HCT116 (cell line): ENCODE measurements around the gene ARHGEF17. TPM values are rescaled to one million over a fixed set of nuclear protein-coding genes. Genes with fewer than 3 reads are reported as not detected.

ENCODE experiments used
- ATAC-seq: fragments of 200-7000 bp; cut with Tn5 transposase; 2 replicates; pipeline ENCODE4 v1.9.1; 2020; ENCODE audit warnings: mild to moderate bottlenecking, moderate library complexity
- BruUV-seq: library from RNA; stranded (reverse); fragments of 400-500 nt; replicated peaks from 2 replicates; lab custom pipeline; 2021; lab: Mats Ljungman, UMichigan
- CTCF ChIA-PET: fragments of 300-600 bp; sonication (Branson Sonifier 250); formaldehyde crosslinking; loops from one replicate; lab custom pipeline; 2021; ENCODE audit warnings: antibody characterized with exemption; lab: Charles Lee
- POLR2A ChIA-PET: fragments of 300-600, 350-600 bp; sonication (Branson Sonifier 250); formaldehyde crosslinking; loops from one replicate; lab custom pipeline; 2021; ENCODE audit warnings: antibody characterized with exemption; lab: Charles Lee
- RAD21 ChIA-PET, 2 experiments: fragments of 300-600 bp; sonication (Branson Sonifier 250); formaldehyde crosslinking; loops; one replicate each; lab custom pipeline; 2023; ENCODE audit warnings: low total read pairs in 2 of 2; ENCODE audit not compliant: uncharacterized antibody in 2 of 2, unreplicated experiment in 2 of 2, low non-redundant PET in 1 of 2; lab: Charles Lee
- DNase-seq: peaks from one replicate; pipeline ENCODE4 v3.0.0-alpha.2; 2010; ENCODE audit warnings: low read depth, low spot score
- H2AFZ ChIP-seq: fragments of 200-600 bp; shearing (Covaris generic), sonication (generic); 2 replicates; pipeline ENCODE4 v1.6.1; 2017; ENCODE audit warnings: low read depth, mixed run types, mixed read lengths, antibody characterized with exemption, low read length; ENCODE audit not compliant: poor library complexity, severe bottlenecking
- H3K27ac ChIP-seq: 2 replicates; pipeline ENCODE4 v1.5.1; 2012; ENCODE audit warnings: low read depth, low read length
- H3K27me3 ChIP-seq: fragments of 200-600 bp; sonication (generic); 2 replicates; pipeline ENCODE4 v1.6.1; 2016; ENCODE audit warnings: mixed run types, low read length, mixed read lengths; ENCODE audit not compliant: insufficient read depth
- H3K36me3 ChIP-seq, 2 experiments: fragments of 200-500 bp in 1 of 2; fragments of 200-600 bp in 1 of 2; sonication (Bioruptor generic) in 1 of 2; sonication (generic) in 1 of 2; 2 replicates each; pipeline versions ENCODE4 v1.5.1 to v1.6.1; 2014 to 2016; ENCODE audit warnings: low read length in 2 of 2, inconsistent platforms in 1 of 2, mixed read lengths in 1 of 2, mixed run types in 1 of 2; ENCODE audit not compliant: insufficient read depth in 2 of 2, control insufficient read depth in 1 of 2
- H3K4me1 ChIP-seq, 2 experiments: fragments of 200-600 bp in 1 of 2; sonication (generic) in 1 of 2; 2 replicates each; pipeline versions ENCODE4 v1.5.1 to v1.6.1; 2012 to 2017; ENCODE audit warnings: low read length in 2 of 2, inconsistent platforms in 1 of 2, mild to moderate bottlenecking in 1 of 2, mixed read lengths in 1 of 2, mixed run types in 1 of 2, moderate library complexity in 1 of 2; ENCODE audit not compliant: insufficient read depth in 2 of 2, control insufficient read depth in 1 of 2
- H3K4me2 ChIP-seq: fragments of 200-600 bp; sonication (generic); 2 replicates; pipeline ENCODE4 v1.6.1; 2017; ENCODE audit warnings: mixed run types, low read length, mixed read lengths
- H3K4me3 ChIP-seq, 2 experiments: fragments of 200-600 bp in 1 of 2; sonication (generic) in 1 of 2; replicated peaks in 1 of 2; 2 replicates each; pipeline ENCODE4 v1.5.1; 2011 to 2016; ENCODE audit warnings: low read length in 2 of 2, control low read depth in 1 of 2, low read depth in 1 of 2, mild to moderate bottlenecking in 1 of 2, mixed read lengths in 1 of 2, mixed run types in 1 of 2
- H3K79me2 ChIP-seq: fragments of 200-600 bp; sonication (generic); 2 replicates; pipeline ENCODE4 v1.6.1; 2017; ENCODE audit warnings: mild to moderate bottlenecking, mixed run types, low read length, moderate library complexity, mixed read lengths; ENCODE audit not compliant: insufficient read depth
- H3K9ac ChIP-seq: fragments of 200-600 bp; sonication (generic); 2 replicates; pipeline ENCODE4 v1.6.1; 2016; ENCODE audit warnings: low read length, mixed read lengths
- H3K9me2 ChIP-seq: fragments of 200-600 bp; sonication (generic), shearing (Covaris generic); 2 replicates; pipeline ENCODE4 v1.6.1; 2017; ENCODE audit warnings: mixed run types, mild to moderate bottlenecking, moderate library complexity; ENCODE audit not compliant: insufficient read depth
- H3K9me3 ChIP-seq, 2 experiments: fragments of 200-500 bp in 1 of 2; fragments of 200-600 bp in 1 of 2; sonication (Bioruptor generic) in 1 of 2; sonication (generic) in 1 of 2; 2 replicates each; pipeline ENCODE4 v1.6.1; 2014 to 2017; ENCODE audit warnings: low read length in 2 of 2, mixed read lengths in 2 of 2, inconsistent platforms in 1 of 2, low read depth in 1 of 2, mild to moderate bottlenecking in 1 of 2, mixed run types in 1 of 2, moderate library complexity in 1 of 2; ENCODE audit not compliant: control insufficient read depth in 1 of 2, insufficient read depth in 1 of 2
- H4K20me1 ChIP-seq: fragments of 200-600 bp; sonication (generic), shearing (Covaris generic); 2 replicates; pipeline ENCODE4 v1.6.1; 2017; ENCODE audit warnings: mixed run types, mild to moderate bottlenecking, moderate library complexity; ENCODE audit not compliant: insufficient read depth
- CTCF ChIP-seq, 3 experiments: fragments of 200-600 bp in 1 of 3; sonication (generic) in 1 of 3; IDR thresholded peaks in 2 of 3; conservative IDR thresholded peaks in 1 of 3; 2 replicates each; pipeline ENCODE4 v1.5.1; 2012 to 2017; ENCODE audit warnings: low read depth in 2 of 3, low read length in 2 of 3, antibody characterized with exemption in 1 of 3, borderline replicate concordance in 1 of 3, control low read depth in 1 of 3, mild to moderate bottlenecking in 1 of 3, mixed read lengths in 1 of 3, mixed run types in 1 of 3, moderate library complexity in 1 of 3; ENCODE audit not compliant: insufficient read depth in 1 of 3
- EGR1 ChIP-seq: IDR thresholded peaks from 2 replicates; pipeline ENCODE4 v1.6.1; 2012; ENCODE audit warnings: low read depth
- EZH2 ChIP-seq: fragments of 200-600 bp; sonication (generic); IDR thresholded peaks from 2 replicates; pipeline ENCODE4 v1.6.1; 2017; ENCODE audit warnings: antibody characterized with exemption, mixed run types
- EZH2phosphoT487 ChIP-seq: fragments of 200-600 bp; IDR thresholded peaks from 2 replicates; pipeline ENCODE4 v1.6.1; 2018; ENCODE audit warnings: antibody characterized with exemption, borderline replicate concordance
- POLR2AphosphoS5 ChIP-seq: IDR thresholded peaks from 2 replicates; pipeline ENCODE4 v1.6.1; 2011; ENCODE audit warnings: mild to moderate bottlenecking, low read depth, low read length, moderate library complexity
- RAD21 ChIP-seq: IDR thresholded peaks from 2 replicates; pipeline ENCODE4 v1.6.1; 2012; ENCODE audit warnings: low read depth, mild to moderate bottlenecking
- REST ChIP-seq: IDR thresholded peaks from 2 replicates; pipeline ENCODE4 v1.6.1; 2012; ENCODE audit warnings: low read depth
- TCF7L2 ChIP-seq: IDR thresholded peaks from 2 replicates; pipeline ENCODE4 v1.7.0; 2011; ENCODE audit warnings: borderline replicate concordance, inconsistent platforms; ENCODE audit not compliant: insufficient read depth, insufficient read length; ENCODE audit errors: extremely low read depth
- YY1 ChIP-seq: IDR thresholded peaks from 2 replicates; pipeline ENCODE4 v1.6.1; 2011; ENCODE audit warnings: low read length, low read depth, moderate library complexity, mild to moderate bottlenecking; ENCODE audit not compliant: insufficient replicate concordance; ENCODE audit errors: extremely low read depth
- ZNF274 ChIP-seq: fragments of 200-500 bp; sonication (Bioruptor generic); IDR thresholded peaks from 2 replicates; pipeline ENCODE4 v1.6.1; 2014; ENCODE audit warnings: mild to moderate bottlenecking, low read depth, low read length, inconsistent platforms
- intact Hi-C: fragments of 100-400 bp; cut with micrococcal nuclease; formaldehyde crosslinking; loops from 2 replicates; pipeline ENCODE4 v1.10.0; 2022
- total RNA-seq: library from RNA; stranded (reverse); gene quantifications from one replicate; pipeline ENCODE4 v1.2.1, GENCODE V29; 2021; ENCODE audit not compliant: unreplicated experiment

The ARHGEF17 gene
- total RNA-seq, 1 experiment from 2014 or later = 18.2 TPM

GRCh38 chr11:73390601-73391565 is 82.8 kb downstream of the ARHGEF17 start (continued):
- TF ChIP-seq REST (no peak), YY1 (no peak), EZH2phosphoT487 (no peak), TCF7L2 (no peak), EGR1 (no peak), ZNF274 (no peak), POLR2AphosphoS5 (no peak), EZH2 (no peak)

- CTCF ChIA-PET = no interaction called here
- TF ChIP-seq TCF7L2 (no peak), RAD21 (no peak), CTCF (IDR thresholded peaks at IDR 0.05 in 2 of 3, conservative IDR thresholded peaks at IDR 0.05 in 1 of 3; ENCODE audit: borderline replicate concordance in 1 of 3, insufficient read depth in 1 of 3, low read depth in 2 of 3, low read length in 2 of 3) (no peak)
Measured at GRCh38 chr11:73391665-73392064, 83.6 kb downstream of the ARHGEF17 start.

More at GRCh38 chr11:73391665-73392064, 83.6 kb downstream of the ARHGEF17 start:
- Histone ChIP-seq H2AFZ (no peak overlapping the region), H3K36me3 (peaks cover 2 to 12% of the 10 kb centered on the region in 2 experiments; a peak in 2 of 4 replicates), H3K9me2 (no peaks in the 10 kb centered on the region), H3K9me3 (no peaks in the 10 kb centered on the region), H3K4me1 (peaks cover 0 to 14% of the 10 kb centered on the region in 2 experiments; a peak in 1 of 4 replicates), H3K27ac (no peak overlapping the region), H4K20me1 (no peaks in the 10 kb centered on the region), H3K27me3 (no peaks in the 10 kb centered on the region), H3K4me2 (no peak overlapping the region), H3K79me2 (peaks cover 39% of the 10 kb centered on the region), H3K9ac (no peak overlapping the region), H3K4me3 (no peak overlapping the region)
- no TSS peak for BruUV-seq
- intact Hi-C loops = no loop called here
- ChIA-PET POLR2A (no interaction called here), RAD21 (no interaction called here)
- no peak for ATAC-seq
- DNase-seq = no peak
